Spleen (tissue), 3 donors: ENCODE results near the gene UNC50.

Experiments
- POLR2A ChIP-seq, 3 donors: fragments of 450-650 bp; IDR thresholded peaks; one replicate each; pipeline ENCODE4 v1.5.1; 2017; ENCODE audit warnings: antibody characterized with exemption in 3 of 3, mild to moderate bottlenecking in 1 of 3
- POLR2AphosphoS5 ChIP-seq, 3 donors: sonication (generic); formaldehyde crosslinking; IDR thresholded peaks; one replicate each; pipeline ENCODE4 v1.5.1; 2017; ENCODE audit warnings: antibody characterized with exemption in 3 of 3

- TF ChIP-seq POLR2AphosphoS5 (IDR thresholded peaks at IDR 0.05) (no peak), POLR2A (IDR thresholded peaks at IDR 0.05) (no peak)
Observed at GRCh38 chr2:98579926-98580325, 28.5 kb upstream of the UNC50 start.
